Keratinocyte (primary cell): Measurements from ENCODE around the gene NXPH3.

Experiments used
- EZH2 ChIP-seq: IDR thresholded peaks from one replicate; pipeline ENCODE4 v1.6.1; 2012; ENCODE audit warnings: inconsistent platforms, mild to moderate bottlenecking, low read length, moderate library complexity
- TF ChIP-seq, protein P1 (sequence below), 3 experiments: IDR thresholded peaks in 1 of 3; conservative IDR thresholded peaks in 1 of 3; optimal IDR thresholded peaks in 1 of 3; 2 replicates in 2 of 3; 3 replicates in 1 of 3; pipeline versions ENCODE3 to v1.5.1; 2011; ENCODE audit warnings: low read length in 3 of 3, mild to moderate bottlenecking in 3 of 3, moderate library complexity in 2 of 3, control low read depth in 1 of 3, inconsistent platforms in 1 of 3; ENCODE audit not compliant: insufficient read depth in 2 of 3; ENCODE audit errors: extremely low read depth in 1 of 3

DNA sequence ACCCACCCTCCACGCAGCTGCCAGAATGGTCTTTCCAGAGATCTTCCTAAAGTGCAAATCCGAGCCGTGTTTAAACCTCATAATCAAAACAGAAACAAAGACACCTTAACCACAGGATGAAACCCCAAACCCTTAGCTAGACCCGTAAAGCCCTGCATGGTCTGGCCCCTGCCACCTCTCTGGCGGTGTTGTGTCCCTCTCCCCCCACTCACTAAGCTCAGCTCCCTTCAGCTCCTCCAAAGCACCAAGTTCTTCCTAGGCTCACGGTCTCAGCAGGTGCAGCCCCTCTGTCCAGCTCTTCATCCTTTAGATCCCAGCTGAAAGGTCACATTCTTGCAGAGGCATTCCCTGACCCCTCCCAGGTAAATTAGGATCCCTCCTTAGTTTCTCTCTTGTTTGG is 4.4 kb upstream of the NXPH3 start:
- TF ChIP-seq, protein P1, sequence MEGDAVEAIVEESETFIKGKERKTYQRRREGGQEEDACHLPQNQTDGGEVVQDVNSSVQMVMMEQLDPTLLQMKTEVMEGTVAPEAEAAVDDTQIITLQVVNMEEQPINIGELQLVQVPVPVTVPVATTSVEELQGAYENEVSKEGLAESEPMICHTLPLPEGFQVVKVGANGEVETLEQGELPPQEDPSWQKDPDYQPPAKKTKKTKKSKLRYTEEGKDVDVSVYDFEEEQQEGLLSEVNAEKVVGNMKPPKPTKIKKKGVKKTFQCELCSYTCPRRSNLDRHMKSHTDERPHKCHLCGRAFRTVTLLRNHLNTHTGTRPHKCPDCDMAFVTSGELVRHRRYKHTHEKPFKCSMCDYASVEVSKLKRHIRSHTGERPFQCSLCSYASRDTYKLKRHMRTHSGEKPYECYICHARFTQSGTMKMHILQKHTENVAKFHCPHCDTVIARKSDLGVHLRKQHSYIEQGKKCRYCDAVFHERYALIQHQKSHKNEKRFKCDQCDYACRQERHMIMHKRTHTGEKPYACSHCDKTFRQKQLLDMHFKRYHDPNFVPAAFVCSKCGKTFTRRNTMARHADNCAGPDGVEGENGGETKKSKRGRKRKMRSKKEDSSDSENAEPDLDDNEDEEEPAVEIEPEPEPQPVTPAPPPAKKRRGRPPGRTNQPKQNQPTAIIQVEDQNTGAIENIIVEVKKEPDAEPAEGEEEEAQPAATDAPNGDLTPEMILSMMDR (optimal IDR thresholded peaks at IDR 0.05 in 1 of 3, IDR thresholded peaks at IDR 0.05 in 1 of 3, conservative IDR thresholded peaks at IDR 0.05 in 1 of 3; ENCODE audit: extremely low read depth in 1 of 3, insufficient read depth in 2 of 3, low read length in 3 of 3): no peak
- no peak for TF ChIP-seq EZH2
